ENCODE data around the gene MAU2.

MAU2 gene

GRCh38 chr19:19292607-19293006 is 28.0 kb upstream of the MAU2 start:
- H3K36me3 ChIP-seq (ENCODE audit: insufficient read depth, low read length) = peaks cover 11% of the 10 kb centered on the region

DNA sequence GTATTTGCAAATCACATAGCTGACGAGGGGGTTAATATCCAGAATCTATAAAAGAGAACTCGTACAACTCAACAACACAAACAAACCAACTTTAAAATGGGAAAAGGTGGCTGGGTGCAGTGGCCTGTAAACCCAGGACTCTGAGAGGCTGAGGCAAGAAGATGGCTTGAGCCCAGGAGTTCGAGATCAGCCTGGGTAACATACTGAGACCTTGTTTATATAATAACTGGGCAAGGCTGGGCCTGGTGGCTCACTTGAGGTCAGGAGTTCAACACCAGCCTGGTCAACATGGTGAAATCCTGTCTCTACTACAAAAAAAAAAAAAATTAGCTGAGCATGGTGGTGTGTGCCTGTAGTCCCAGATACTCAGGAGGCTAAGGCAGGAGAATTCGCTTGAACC is 25.7 kb upstream of the MAU2 start:
- H3K4me3 ChIP-seq (ENCODE audit: low read depth in 1 of 2, low read length in 2 of 2) = no peak overlapping the region
- no peak overlapping the region for H3K9ac ChIP-seq (ENCODE audit: low read length)
- H3K4me1 ChIP-seq (ENCODE audit: insufficient read depth, low read length) = no peaks in the 10 kb centered on the region
- no peaks in the 10 kb centered on the region for H3K9me3 ChIP-seq (ENCODE audit: low read length)
- H3K27me3 ChIP-seq (ENCODE audit: control insufficient read depth in 1 of 2, insufficient read depth in 2 of 2, low read length in 2 of 2) = no peaks in the 10 kb centered on the region
- no peak overlapping the region for H3K27ac ChIP-seq (ENCODE audit: low read depth, low read length)
- peaks cover 11% of the 10 kb centered on the region for H3K36me3 ChIP-seq (ENCODE audit: insufficient read depth, low read length)

More at GRCh38 chr19:19292607-19293006, 28.0 kb upstream of the MAU2 start:
- Histone ChIP-seq H3K4me1 (ENCODE audit: insufficient read depth, low read length) (no peaks in the 10 kb centered on the region), H3K4me3 (ENCODE audit: low read depth in 1 of 2, low read length in 2 of 2) (no peak overlapping the region), H3K9me3 (ENCODE audit: low read length) (no peaks in the 10 kb centered on the region), H3K9ac (ENCODE audit: low read length) (no peak overlapping the region), H3K27me3 (ENCODE audit: control insufficient read depth in 1 of 2, insufficient read depth in 2 of 2, low read length in 2 of 2) (no peaks in the 10 kb centered on the region), H3K27ac (ENCODE audit: low read depth, low read length) (no peak overlapping the region)

DNA sequence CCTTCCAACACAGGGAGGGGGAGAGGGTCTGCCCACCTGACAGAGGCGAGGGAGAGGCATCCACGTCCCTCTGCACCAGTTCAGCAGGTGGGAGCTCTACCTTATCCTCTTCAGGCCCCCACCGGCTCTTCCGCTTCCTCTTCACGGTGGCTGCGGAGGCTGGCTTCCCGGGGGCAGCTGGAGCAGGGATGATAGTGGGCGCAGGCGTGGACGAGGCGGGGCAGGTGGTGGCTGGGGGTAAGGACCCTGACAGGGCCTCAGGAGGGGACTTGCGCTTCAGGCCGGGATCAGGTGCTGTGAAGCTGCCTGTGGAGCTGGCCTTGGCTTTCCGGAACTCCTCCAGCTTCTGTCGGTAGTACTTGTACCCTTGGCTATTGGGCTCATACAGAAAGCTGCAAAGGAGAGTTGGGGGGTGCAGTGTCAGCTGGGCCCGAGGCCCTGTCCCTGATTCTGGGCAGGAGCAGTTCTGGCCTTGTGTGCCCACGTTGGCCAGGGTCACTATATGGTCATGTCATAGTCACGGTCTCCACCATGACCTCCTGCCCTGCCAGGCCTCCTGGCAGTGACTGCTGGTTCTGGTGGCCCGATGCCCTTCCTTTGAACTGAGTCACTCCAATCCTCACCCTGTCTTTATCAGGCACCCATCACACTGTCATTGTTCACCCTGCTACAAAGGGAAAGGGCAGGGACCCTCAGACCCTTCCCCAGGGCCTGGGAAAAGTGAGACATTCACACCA is 23.5 kb upstream of the MAU2 start:
- H3K27me3 ChIP-seq (ENCODE audit: control insufficient read depth in 1 of 2, insufficient read depth in 2 of 2, low read length in 2 of 2) = no peaks in the 10 kb centered on the region
- peaks cover 24% of the 10 kb centered on the region for H3K36me3 ChIP-seq (ENCODE audit: insufficient read depth, low read length)
- H3K4me1 ChIP-seq (ENCODE audit: insufficient read depth, low read length) = no peaks in the 10 kb centered on the region
- H3K9me3 ChIP-seq (ENCODE audit: low read length) = no peaks in the 10 kb centered on the region
- H3K27ac ChIP-seq (ENCODE audit: low read depth, low read length) = no peak overlapping the region
- H3K9ac ChIP-seq (ENCODE audit: low read length) = no peak overlapping the region
- H3K4me3 ChIP-seq (ENCODE audit: low read depth in 1 of 2, low read length in 2 of 2) = no peak overlapping the region

GRCh38 chr19:19297759-19298158 is 22.9 kb upstream of the MAU2 start:
- H3K4me1 ChIP-seq (ENCODE audit: insufficient read depth, low read length) = no peaks in the 10 kb centered on the region
- no peak overlapping the region for H3K9ac ChIP-seq (ENCODE audit: low read length)
- no peak overlapping the region for H3K27ac ChIP-seq (ENCODE audit: low read depth, low read length)
- H3K4me3 ChIP-seq (ENCODE audit: low read depth in 1 of 2, low read length in 2 of 2) = no peak overlapping the region
- H3K36me3 ChIP-seq (ENCODE audit: insufficient read depth, low read length) = peaks cover 26% of the 10 kb centered on the region
- no peaks in the 10 kb centered on the region for H3K9me3 ChIP-seq (ENCODE audit: low read length)
- H3K27me3 ChIP-seq (ENCODE audit: control insufficient read depth in 1 of 2, insufficient read depth in 2 of 2, low read length in 2 of 2) = no peaks in the 10 kb centered on the region

GRCh38 chr19:19300613-19301012 is 20.0 kb upstream of the MAU2 start:
- Histone ChIP-seq H3K4me1 (ENCODE audit: insufficient read depth, low read length) (no peaks in the 10 kb centered on the region), H3K4me3 (ENCODE audit: low read depth in 1 of 2, low read length in 2 of 2) (no peak overlapping the region), H3K27me3 (ENCODE audit: control insufficient read depth in 1 of 2, insufficient read depth in 2 of 2, low read length in 2 of 2) (no peaks in the 10 kb centered on the region), H3K36me3 (ENCODE audit: insufficient read depth, low read length) (peaks cover 37% of the 10 kb centered on the region), H3K27ac (ENCODE audit: low read depth, low read length) (no peak overlapping the region), H3K9ac (ENCODE audit: low read length) (no peak overlapping the region), H3K9me3 (ENCODE audit: low read length) (no peaks in the 10 kb centered on the region)

DNA sequence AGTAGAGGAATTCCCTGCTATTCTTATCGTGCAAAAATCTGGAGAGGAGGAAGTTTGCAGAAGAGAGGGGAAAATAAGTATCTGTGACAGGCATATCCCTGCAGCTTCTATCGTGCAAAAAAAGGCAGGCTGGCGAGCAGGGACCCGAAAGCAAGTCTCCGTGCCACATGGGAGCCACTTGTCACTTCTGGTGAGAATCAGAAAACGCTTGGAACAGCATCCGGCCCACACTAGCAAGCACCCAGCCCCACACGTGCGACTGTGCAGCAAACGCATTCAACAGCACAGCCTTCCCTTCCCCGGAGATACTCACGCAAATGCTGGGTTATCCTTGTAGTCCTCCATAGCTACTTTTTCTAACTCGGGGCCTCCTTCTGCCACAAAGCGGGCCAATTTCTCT is 17.2 kb upstream of the MAU2 start:
- Histone ChIP-seq H3K4me1 (ENCODE audit: insufficient read depth, low read length) (no peaks in the 10 kb centered on the region), H3K27me3 (ENCODE audit: control insufficient read depth in 1 of 2, insufficient read depth in 2 of 2, low read length in 2 of 2) (no peaks in the 10 kb centered on the region), H3K27ac (ENCODE audit: low read depth, low read length) (no peak overlapping the region), H3K9me3 (ENCODE audit: low read length) (no peaks in the 10 kb centered on the region), H3K36me3 (ENCODE audit: insufficient read depth, low read length) (peaks cover 57% of the 10 kb centered on the region), H3K4me3 (ENCODE audit: low read depth in 1 of 2, low read length in 2 of 2) (no peak overlapping the region), H3K9ac (ENCODE audit: low read length) (no peak overlapping the region)

- Histone ChIP-seq H3K9me3 (ENCODE audit: low read length) (no peaks in the 10 kb centered on the region), H3K27ac (ENCODE audit: low read depth, low read length) (no peak overlapping the region), H3K4me3 (ENCODE audit: low read depth in 1 of 2, low read length in 2 of 2) (no peak overlapping the region), H3K9ac (ENCODE audit: low read length) (no peak overlapping the region), H3K4me1 (ENCODE audit: insufficient read depth, low read length) (no peaks in the 10 kb centered on the region), H3K27me3 (ENCODE audit: control insufficient read depth in 1 of 2, insufficient read depth in 2 of 2, low read length in 2 of 2) (no peaks in the 10 kb centered on the region), H3K36me3 (ENCODE audit: insufficient read depth, low read length) (peaks cover 61% of the 10 kb centered on the region)
These were observed 16.3 kb upstream of the MAU2 start for GRCh38 chr19:19304186-19304965.

- Histone ChIP-seq H3K9ac (ENCODE audit: low read length) (no peak overlapping the region), H3K36me3 (ENCODE audit: insufficient read depth, low read length) (peaks cover 63% of the 10 kb centered on the region), H3K27ac (ENCODE audit: low read depth, low read length) (no peak overlapping the region), H3K4me3 (ENCODE audit: low read depth in 1 of 2, low read length in 2 of 2) (no peak overlapping the region), H3K27me3 (ENCODE audit: control insufficient read depth in 1 of 2, insufficient read depth in 2 of 2, low read length in 2 of 2) (no peaks in the 10 kb centered on the region), H3K4me1 (ENCODE audit: insufficient read depth, low read length) (no peaks in the 10 kb centered on the region), H3K9me3 (ENCODE audit: low read length) (no peaks in the 10 kb centered on the region)
These were observed 15.6 kb upstream of the MAU2 start for GRCh38 chr19:19305066-19305465.

DNA sequence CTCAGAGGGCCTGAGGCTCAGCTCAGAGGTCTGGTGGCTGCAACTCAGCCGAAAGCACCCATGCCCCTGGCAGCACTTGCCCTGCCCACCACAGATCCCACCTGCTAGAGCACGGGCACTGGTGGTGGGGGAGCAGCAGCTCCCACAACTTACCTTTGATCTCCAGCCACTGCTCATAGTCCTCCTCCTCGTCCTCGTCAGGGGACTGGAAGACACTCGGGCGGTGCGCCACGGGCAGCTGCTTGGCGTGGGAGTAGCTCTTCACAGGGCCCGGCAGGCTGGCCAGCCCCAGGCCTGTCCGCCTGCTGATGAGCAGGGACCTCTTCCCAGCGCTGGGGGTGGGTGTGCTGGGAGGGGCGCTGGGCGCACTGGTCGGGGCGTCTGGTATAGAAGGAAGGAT is 14.9 kb upstream of the MAU2 start:
- peaks cover 68% of the 10 kb centered on the region for H3K36me3 ChIP-seq (ENCODE audit: insufficient read depth, low read length)
- H3K4me1 ChIP-seq (ENCODE audit: insufficient read depth, low read length) = no peaks in the 10 kb centered on the region
- no peaks in the 10 kb centered on the region for H3K9me3 ChIP-seq (ENCODE audit: low read length)
- H3K27me3 ChIP-seq (ENCODE audit: control insufficient read depth in 1 of 2, insufficient read depth in 2 of 2, low read length in 2 of 2) = no peaks in the 10 kb centered on the region
- no peak overlapping the region for H3K27ac ChIP-seq (ENCODE audit: low read depth, low read length)
- H3K4me3 ChIP-seq (ENCODE audit: low read depth in 1 of 2, low read length in 2 of 2) = no peak overlapping the region
- H3K9ac ChIP-seq (ENCODE audit: low read length) = no peak overlapping the region

DNA sequence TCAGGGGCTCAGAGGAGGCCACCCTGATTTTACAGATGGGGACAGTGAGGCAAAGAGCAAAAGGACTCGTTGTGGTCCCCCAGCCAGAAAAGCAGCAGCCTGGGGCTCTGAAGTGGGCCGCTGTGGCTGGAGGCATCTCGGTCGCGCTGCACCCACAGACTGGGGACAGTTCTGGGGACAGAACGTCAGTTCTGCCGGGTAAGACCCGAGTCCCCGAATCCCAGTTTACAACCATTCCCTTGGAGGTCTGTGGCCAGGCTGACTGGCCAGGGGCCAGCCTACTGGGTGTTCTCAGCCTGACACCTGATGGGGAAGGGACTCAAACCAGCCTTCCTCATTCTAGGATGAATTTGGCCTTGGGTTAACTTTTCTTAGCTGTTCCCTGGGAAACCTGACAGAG is 14.4 kb upstream of the MAU2 start:
- H3K9ac ChIP-seq (ENCODE audit: low read length) = no peak overlapping the region
- no peak overlapping the region for H3K27ac ChIP-seq (ENCODE audit: low read depth, low read length)
- no peak overlapping the region for H3K4me3 ChIP-seq (ENCODE audit: low read depth in 1 of 2, low read length in 2 of 2)
- no peaks in the 10 kb centered on the region for H3K9me3 ChIP-seq (ENCODE audit: low read length)
- no peaks in the 10 kb centered on the region for H3K27me3 ChIP-seq (ENCODE audit: control insufficient read depth in 1 of 2, insufficient read depth in 2 of 2, low read length in 2 of 2)
- peaks cover 64% of the 10 kb centered on the region for H3K36me3 ChIP-seq (ENCODE audit: insufficient read depth, low read length)
- H3K4me1 ChIP-seq (ENCODE audit: insufficient read depth, low read length) = no peaks in the 10 kb centered on the region

DNA sequence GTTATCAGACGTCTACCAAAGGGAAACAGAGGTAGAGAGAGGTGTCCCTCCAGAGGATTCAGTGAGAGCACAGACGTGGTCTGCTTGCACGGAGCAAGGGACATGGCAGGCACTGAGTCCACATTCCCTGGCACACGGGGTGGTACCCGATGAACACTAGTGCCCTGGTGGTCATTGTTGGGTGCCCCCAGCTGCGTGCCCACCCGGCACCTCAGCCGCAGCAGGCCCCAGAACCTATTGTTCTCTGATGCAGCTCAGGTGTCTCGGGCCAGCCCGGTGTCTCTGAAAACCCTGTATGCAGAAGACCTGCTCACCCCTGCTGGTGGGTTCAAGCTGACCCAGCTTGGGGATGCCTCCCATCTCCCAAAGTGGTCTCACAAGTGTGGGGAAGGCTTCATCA is 12.3 kb upstream of the MAU2 start:
- Histone ChIP-seq H3K27ac (ENCODE audit: low read depth, low read length) (no peak overlapping the region), H3K36me3 (ENCODE audit: insufficient read depth, low read length) (peaks cover 48% of the 10 kb centered on the region), H3K27me3 (ENCODE audit: control insufficient read depth in 1 of 2, insufficient read depth in 2 of 2, low read length in 2 of 2) (no peaks in the 10 kb centered on the region), H3K9ac (ENCODE audit: low read length) (no peak overlapping the region), H3K4me1 (ENCODE audit: insufficient read depth, low read length) (no peaks in the 10 kb centered on the region), H3K9me3 (ENCODE audit: low read length) (no peaks in the 10 kb centered on the region), H3K4me3 (ENCODE audit: low read depth in 1 of 2, low read length in 2 of 2) (no peak overlapping the region)

GRCh38 chr19:19315444-19315843 is 5.2 kb upstream of the MAU2 start:
- Histone ChIP-seq H3K4me1 (ENCODE audit: insufficient read depth, low read length) (peaks cover 11% of the 10 kb centered on the region), H3K36me3 (ENCODE audit: insufficient read depth, low read length) (peaks cover 19% of the 10 kb centered on the region), H3K9me3 (ENCODE audit: low read length) (no peaks in the 10 kb centered on the region), H3K27ac (ENCODE audit: low read depth, low read length) (no peak overlapping the region), H3K9ac (ENCODE audit: low read length) (no peak overlapping the region), H3K27me3 (ENCODE audit: control insufficient read depth in 1 of 2, insufficient read depth in 2 of 2, low read length in 2 of 2) (no peaks in the 10 kb centered on the region), H3K4me3 (ENCODE audit: low read depth in 1 of 2, low read length in 2 of 2) (no peak overlapping the region)

All from muscle layer of colon (tissue), 2 donors.